ENCODE measurements around the gene MED10.

Gene MED10

DNA sequence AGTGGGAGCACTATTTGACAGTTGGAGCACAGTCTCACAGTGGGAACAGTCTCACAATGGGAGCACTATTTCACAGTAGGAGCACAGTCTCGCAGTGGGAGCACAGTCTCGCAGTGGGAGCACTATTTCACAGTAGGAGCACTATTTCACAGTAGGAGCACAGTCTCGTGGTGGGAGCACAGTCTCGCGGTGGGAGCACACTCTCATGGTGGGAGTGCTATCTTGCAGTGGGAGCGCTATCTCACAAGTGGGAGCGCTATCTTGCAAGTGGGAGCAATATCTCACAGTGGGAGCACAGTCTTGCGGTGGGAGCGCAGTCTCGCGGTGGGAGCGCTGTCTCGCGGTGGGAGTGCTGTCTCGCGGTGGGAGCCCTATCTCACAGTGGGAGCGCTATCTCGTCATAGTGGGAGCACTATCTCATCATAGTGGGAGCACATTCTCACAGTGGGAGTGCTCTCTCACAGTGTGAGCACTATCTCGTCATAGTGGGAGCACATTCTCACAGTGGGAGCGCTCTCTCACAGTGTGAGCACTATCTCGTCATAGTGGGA, 56.1 kb downstream of the MED10 start:
- H3K4me3 ChIP-seq (ENCODE audit: low read depth, low read length): no peak overlapping the region
- in situ Hi-C loops (cut with HindIII; ENCODE audit: low sequenced_read_pairs): no loop called here
- TF ChIP-seq, protein P1, sequence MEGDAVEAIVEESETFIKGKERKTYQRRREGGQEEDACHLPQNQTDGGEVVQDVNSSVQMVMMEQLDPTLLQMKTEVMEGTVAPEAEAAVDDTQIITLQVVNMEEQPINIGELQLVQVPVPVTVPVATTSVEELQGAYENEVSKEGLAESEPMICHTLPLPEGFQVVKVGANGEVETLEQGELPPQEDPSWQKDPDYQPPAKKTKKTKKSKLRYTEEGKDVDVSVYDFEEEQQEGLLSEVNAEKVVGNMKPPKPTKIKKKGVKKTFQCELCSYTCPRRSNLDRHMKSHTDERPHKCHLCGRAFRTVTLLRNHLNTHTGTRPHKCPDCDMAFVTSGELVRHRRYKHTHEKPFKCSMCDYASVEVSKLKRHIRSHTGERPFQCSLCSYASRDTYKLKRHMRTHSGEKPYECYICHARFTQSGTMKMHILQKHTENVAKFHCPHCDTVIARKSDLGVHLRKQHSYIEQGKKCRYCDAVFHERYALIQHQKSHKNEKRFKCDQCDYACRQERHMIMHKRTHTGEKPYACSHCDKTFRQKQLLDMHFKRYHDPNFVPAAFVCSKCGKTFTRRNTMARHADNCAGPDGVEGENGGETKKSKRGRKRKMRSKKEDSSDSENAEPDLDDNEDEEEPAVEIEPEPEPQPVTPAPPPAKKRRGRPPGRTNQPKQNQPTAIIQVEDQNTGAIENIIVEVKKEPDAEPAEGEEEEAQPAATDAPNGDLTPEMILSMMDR (IDR thresholded peaks at IDR 0.05; ENCODE audit: low read depth, low read length, missing control alignments): no peak
- DNase-seq (ENCODE audit: low read depth): no peak

All from astrocyte of the cerebellum (primary cell).